CD4-positive, alpha-beta T cell treated with Interleukin-10 for 1 hour (primary cell): ENCODE measurements around the gene BPIFB4.
"Not testable (repeated sequence)": the region's sequence is repeated elsewhere in the genome, so short reads cannot be mapped to it uniquely, and the experiment has no call there.

Experiments used
- DNase-seq: peaks from one replicate; pipeline ENCODE4 v3.0.0-alpha.2; 2020

BPIFB4 gene

GRCh38 chr20:33122297-33122696 lies 42.9 kb downstream of the BPIFB4 start:
- not testable (repeated sequence) for DNase-seq

DNA sequence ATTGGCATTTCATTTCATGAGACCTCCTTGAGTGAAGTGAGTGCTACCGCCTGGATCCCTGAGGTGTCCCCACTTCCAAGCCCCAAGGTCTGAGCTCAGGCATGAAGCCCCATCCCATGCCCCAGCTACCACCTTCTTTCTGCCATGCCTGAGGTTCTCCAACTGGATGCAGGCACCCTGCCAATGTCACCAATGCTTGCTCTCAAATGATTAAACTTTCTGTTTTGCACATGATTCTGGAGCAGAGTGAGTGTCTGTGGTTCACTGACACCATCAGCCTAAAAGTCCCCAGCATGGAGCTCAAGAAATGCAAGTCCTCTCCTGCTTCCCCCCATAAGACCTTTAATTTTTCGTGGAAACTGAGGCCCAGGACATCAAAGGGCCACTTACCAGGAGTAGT lies 44.8 kb downstream of the BPIFB4 start:
- no peak for DNase-seq

DNA sequence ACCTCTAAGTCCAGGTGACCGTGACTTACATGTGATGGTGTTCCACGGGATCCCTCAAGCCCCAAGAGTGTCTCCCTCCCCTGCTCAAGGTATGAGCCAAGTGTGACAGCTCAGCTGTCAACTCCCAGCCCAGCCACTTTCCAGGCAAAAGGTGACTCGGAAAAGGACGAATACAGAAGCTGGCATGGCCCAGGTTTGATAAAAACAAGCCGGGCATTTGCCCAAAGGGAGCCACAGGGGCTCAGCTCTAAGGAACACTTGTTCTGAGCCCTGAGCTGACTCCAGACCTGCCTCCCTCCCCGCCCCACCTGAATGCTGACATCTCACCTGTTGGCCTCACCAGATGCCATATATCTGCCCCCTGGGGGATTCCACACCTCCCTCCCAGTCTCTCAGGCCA lies 45.6 kb downstream of the BPIFB4 start:
- DNase-seq = no peak

DNA sequence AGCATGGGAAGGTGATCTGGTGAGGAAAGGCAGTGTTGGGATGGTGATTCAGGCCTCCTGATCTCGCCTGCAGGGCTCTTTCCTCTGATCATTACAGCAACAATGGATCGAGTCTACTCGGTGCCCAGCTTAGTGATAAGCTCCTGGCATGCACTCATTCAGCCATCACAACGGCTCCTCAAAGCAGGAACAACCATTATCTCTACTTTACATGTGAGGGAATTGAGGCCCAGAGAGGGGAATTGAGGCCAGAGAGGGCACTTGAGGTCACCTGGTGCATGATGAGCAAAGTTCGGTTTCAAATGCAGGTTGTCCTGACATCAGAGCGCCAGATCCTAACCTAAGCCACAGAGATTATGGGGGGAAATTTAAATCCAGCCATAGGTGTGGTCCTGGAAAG lies 46.5 kb downstream of the BPIFB4 start:
- no peak for DNase-seq

DNA sequence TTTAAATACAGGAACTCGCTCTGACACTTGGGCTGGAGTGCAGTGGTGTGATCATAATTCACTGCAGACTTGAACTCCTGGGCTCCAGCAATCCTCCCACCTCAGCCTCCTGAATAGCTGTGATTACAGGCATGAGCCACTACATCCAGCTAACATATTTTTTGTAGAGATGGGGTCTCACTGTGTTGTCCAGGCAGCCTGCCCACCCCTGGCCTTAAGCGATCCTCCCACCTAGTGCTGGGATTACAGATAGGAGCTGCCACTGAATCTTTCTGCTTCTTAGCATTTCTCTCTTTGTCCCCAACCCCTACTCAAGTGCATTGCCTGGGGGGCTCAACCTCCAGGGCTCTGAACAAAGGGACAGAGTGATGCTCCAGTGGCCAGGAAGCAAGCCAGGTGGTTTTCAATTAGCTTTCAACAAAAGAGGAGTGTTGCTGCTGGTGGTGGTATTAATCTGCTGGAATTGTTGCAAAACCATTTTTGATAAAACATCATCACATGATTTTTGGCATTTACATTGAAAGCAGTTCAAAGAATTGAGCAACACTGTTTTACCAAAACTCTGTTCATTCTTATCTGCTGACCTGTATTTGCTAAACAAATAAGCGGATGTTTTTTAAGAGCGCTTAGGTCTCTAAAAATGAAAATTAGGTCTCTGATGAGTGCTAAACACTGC lies 48.1 kb downstream of the BPIFB4 start:
- DNase-seq = no peak

DNA sequence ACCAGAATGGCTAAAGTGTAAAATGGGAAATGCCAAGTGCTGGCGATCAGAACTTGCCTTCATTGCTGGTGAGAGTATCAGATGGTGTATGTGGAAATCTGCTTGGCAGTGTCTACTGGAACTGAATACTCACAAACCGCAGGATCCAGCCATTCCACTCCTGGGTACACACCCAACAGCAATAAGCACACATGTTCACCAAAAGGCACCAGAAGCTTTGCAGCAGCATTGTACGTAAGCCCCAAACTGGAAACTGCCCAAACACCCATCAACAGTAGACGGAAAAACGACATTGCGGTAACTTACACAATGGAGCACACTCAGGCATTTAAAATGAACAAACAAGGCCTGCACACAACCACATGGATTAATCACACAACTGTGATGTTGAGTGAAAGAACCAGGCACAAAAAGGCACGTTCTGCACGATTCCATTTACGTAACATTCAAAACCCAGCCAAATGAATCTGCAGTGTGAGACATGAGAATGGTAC lies 51.2 kb downstream of the BPIFB4 start:
- no peak for DNase-seq

DNA sequence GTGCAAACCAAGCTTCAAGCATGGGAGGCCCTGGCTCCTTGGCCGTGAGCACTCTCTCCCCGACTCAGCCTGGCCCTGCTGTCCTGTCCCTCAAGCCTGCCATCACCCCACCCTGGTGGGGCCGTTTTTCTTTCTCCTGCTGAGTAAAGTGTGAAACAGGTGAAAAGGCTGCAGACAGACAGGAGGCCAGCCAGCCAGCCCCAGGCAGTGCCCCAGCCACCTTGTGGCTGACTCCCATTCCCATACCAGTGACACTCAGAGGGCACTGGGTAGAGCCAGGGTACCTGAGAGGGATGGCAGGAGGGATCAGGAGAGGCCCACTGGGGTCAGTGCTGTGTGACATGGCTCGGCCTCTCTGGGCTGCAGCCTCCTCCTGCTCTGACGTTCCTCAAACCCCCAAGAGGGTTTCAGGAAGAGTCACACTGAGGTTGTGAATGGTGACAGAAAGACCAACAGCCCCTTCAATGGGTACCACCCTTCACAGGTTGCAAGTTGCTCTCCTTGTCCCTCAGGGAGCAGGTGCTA lies 52.6 kb downstream of the BPIFB4 start:
- no peak for DNase-seq

- no peak for DNase-seq
Observed at GRCh38 chr20:33132513-33133372, 53.3 kb downstream of the BPIFB4 start.

GRCh38 chr20:33133373-33133941 lies 54.0 kb downstream of the BPIFB4 start:
- DNase-seq = no peak

DNA sequence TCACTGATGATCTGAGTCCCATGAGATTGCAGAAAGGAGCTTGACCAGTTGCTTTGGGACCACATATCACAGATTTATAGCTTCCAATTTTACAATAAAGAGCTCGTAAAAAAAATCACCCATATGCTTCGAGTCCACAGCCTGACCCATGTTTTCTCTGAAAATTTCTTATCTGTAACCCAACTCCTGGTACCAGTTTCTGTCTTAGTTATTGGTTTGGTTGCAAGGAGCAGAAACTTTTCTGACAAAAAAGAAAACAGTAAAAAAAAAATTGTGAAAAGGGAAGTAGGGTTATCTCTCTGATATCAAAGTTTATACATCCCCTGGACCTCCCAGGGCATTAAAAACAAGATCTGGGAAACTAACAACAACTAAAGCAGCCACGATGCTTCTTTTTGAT lies 57.8 kb downstream of the BPIFB4 start:
- DNase-seq = no peak

- no peak for DNase-seq
Observed at GRCh38 chr20:33139467-33139866, 60.0 kb downstream of the BPIFB4 start.

GRCh38 chr20:33145521-33145920 lies 66.1 kb downstream of the BPIFB4 start:
- DNase-seq = no peak

- DNase-seq = no peak
Observed at GRCh38 chr20:33147299-33147698, 67.9 kb downstream of the BPIFB4 start.

GRCh38 chr20:33148040-33148439 lies 68.6 kb downstream of the BPIFB4 start:
- no peak for DNase-seq

DNA sequence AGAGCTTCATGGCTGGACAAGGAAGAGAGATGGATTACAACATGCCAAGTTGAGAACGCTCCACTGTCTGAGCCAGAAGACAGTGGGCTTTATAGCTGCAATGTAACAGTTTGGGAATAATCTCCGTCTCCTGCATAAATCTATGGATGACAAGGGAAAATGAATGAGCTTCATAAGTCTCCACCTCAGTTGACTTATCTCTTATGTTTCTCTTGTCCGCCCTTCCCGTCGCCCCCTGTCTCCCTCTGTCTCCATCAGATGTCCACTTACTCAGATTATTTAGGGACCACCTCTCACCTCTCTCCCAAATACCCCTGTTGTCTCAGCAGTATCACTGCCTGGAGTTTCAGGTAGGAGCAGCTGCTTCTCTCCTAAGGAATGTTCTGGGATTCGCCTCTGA lies 74.8 kb downstream of the BPIFB4 start:
- DNase-seq = no peak

GRCh38 chr20:33158637-33159385 lies 79.4 kb downstream of the BPIFB4 start:
- no peak for DNase-seq

DNA sequence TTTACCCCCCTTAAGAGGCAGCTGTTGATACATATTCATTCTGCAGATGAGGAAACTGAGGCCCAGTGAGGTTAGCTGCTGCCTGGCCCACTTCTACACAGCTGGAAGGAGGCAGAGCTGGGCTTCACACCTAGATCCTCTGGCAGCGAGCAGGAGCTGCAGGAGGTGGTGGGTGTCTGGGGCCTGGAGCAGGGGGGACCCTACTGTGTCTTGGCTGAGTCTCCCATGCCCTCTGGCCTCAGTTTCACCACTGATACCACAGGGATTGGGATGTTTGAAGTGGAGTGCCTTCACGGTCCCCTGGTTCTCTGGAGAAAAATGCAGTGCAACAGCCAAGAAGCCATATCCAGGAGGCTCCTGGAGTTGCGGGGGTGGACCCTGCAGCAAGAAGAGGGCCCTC lies 80.3 kb downstream of the BPIFB4 start:
- DNase-seq = no peak

DNA sequence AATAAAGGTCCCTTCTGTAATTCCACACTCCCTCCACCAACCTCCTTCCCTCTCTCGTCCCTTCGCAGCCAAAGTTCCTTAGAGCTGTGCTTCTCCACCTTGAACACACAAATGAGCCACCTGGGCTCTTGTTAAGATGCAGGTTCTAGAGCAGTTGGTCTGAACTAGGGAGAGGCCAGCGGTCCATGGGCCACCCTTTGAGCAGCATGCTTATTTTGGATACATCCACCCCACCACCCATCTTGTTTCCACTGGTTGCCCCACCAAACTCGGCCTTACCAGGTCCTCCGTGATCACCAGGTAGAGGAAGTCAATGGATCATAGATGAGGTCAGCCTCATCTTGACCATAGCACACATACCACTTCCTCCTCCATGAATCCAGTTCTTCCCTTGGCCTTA lies 81.2 kb downstream of the BPIFB4 start:
- no peak for DNase-seq
